ENCODE results near the gene NPPC.
"Not testable (repeated sequence)": the region's sequence is repeated elsewhere in the genome, so short reads cannot be mapped to it uniquely, and the experiment has no call there.

NPPC gene

DNA sequence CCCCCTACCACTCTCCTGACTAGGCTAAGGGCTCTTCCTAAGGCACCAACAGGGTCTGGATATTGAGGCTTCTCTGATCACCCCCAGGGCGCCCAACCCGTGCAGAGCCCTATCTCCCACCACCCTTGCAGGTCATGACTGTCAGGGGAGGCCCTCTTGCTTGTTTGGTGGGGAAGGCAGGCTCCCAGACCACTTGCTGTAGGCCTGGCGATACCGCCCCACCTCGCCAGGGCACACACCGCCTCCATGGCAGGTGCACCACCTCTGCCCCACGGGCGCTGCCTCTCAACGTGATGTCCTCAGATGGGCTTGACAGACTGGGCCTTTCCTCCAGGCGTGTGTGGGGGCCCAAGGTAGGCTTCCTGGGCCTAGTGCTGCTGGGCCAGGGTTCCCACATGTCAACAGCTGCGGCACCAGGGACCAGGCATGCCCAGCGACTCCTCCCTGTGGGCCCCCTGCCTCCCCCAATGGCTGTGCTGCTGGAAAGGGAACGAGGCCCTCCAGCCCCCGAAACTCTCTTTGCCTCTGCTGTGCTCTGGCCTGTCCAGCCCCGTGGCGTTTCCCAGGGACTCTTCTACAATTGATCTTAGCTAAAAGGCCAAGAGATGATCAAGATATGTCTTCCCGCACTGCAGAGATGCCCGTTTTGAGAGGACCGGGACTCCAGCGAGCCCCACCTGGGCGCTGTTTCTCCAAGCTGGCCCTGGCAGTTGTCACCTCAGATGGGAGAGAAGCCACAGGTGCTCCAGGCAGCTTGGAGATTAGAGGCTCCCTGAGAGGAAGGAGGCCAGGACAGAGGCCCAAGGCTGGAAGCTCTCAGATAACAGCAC lies 7.5 kb downstream of the NPPC start:
- H3K27me3 ChIP-seq (replicated peaks; ENCODE audit: control insufficient read depth, insufficient read depth, low read length): peaks cover 3% of the 10 kb centered on the region
- no peak overlapping the region for H3K4me3 ChIP-seq (replicated peaks; ENCODE audit: low read depth, low read length)
- TF ChIP-seq, protein P1, sequence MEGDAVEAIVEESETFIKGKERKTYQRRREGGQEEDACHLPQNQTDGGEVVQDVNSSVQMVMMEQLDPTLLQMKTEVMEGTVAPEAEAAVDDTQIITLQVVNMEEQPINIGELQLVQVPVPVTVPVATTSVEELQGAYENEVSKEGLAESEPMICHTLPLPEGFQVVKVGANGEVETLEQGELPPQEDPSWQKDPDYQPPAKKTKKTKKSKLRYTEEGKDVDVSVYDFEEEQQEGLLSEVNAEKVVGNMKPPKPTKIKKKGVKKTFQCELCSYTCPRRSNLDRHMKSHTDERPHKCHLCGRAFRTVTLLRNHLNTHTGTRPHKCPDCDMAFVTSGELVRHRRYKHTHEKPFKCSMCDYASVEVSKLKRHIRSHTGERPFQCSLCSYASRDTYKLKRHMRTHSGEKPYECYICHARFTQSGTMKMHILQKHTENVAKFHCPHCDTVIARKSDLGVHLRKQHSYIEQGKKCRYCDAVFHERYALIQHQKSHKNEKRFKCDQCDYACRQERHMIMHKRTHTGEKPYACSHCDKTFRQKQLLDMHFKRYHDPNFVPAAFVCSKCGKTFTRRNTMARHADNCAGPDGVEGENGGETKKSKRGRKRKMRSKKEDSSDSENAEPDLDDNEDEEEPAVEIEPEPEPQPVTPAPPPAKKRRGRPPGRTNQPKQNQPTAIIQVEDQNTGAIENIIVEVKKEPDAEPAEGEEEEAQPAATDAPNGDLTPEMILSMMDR (IDR thresholded peaks at IDR 0.05; ENCODE audit: insufficient read depth, low read length, poor library complexity, severe bottlenecking): no peak
- no peak for DNase-seq (ENCODE audit: extremely low read depth, insufficient read length)
- no peaks in the 10 kb centered on the region for H3K36me3 ChIP-seq (ENCODE audit: control insufficient read depth, insufficient read depth, low read length)

DNA sequence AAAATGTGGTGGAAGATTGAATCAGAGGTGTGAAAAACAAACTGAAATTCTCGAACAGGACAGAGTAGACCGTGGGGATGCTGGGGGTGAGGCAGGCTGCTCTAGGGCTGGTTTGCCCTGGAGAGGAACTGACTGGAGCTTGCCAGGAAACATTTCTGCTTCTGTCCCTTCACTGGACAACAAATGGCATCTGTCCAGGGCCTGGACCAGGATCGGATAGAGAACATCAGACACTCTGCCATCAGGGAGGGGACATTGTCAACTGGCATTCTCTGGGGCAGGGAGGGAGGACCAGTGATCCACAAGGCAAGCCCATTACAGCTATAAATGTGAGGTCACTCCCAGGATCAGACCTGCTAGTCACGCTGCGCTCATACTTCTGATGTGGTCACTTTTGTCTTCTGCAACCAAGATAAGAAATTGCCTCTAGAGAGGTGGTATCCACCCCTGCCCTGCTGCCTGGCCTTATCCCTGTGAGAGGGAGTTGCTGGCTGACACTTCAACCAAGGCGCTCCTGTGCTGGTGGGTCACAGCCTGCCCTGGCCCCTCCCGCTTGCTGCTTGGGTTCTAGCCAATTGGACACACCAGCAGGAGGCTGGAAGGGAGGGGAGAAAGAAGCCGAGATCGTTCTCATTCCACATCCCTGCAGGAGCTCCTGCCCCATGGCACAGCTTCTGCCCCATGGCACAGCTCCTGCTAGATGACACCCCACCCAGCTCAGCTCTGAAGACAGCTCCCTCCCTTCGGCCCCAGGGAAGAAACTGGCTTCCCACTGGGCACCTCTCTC lies 8.7 kb downstream of the NPPC start:
- no peak for DNase-seq (ENCODE audit: extremely low read depth, insufficient read length)
- Histone ChIP-seq H3K36me3 (ENCODE audit: control insufficient read depth, insufficient read depth, low read length) (no peaks in the 10 kb centered on the region), H3K27me3 (replicated peaks; ENCODE audit: control insufficient read depth, insufficient read depth, low read length) (peaks cover 3% of the 10 kb centered on the region), H3K4me3 (replicated peaks; ENCODE audit: low read depth, low read length) (no peak overlapping the region)
- TF ChIP-seq, protein P1 (IDR thresholded peaks at IDR 0.05; ENCODE audit: insufficient read depth, low read length, poor library complexity, severe bottlenecking): no peak

DNA sequence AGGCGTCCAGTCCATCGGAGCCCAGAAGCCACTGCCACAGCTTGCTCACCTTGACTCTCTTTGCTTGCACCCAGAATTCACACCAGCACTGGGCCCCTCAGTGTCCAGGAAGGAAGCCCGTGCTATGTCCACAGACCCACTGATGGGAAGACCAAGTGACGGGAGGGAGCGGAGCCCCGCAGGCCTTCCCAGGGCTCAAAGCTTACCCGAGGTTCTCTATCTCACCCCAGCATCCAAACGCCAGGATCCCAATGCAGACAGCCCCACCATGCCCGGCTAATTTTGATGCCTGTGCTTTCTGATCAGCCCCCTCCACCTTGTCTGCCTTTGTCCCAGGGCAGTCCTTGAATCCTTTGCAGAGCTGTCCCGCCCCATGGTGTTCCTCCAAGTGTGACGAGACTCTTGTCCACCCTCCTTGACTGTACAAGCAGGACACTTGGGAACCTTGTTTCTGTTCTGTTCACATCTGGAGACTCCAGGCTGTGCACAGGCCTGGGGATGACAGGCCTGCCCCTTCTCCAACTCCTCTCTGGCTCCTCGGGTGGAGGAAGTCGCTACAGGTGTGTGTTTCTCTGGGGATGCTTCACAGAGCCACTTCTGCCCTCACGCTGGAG lies 12.0 kb downstream of the NPPC start:
- no peak for DNase-seq (ENCODE audit: extremely low read depth, insufficient read length)
- TF ChIP-seq, protein P1 (IDR thresholded peaks at IDR 0.05; ENCODE audit: insufficient read depth, low read length, poor library complexity, severe bottlenecking): no peak
- Histone ChIP-seq H3K27me3 (replicated peaks; ENCODE audit: control insufficient read depth, insufficient read depth, low read length) (peaks cover 3% of the 10 kb centered on the region), H3K36me3 (ENCODE audit: control insufficient read depth, insufficient read depth, low read length) (no peaks in the 10 kb centered on the region), H3K4me3 (replicated peaks; ENCODE audit: low read depth, low read length) (no peak overlapping the region)

DNA sequence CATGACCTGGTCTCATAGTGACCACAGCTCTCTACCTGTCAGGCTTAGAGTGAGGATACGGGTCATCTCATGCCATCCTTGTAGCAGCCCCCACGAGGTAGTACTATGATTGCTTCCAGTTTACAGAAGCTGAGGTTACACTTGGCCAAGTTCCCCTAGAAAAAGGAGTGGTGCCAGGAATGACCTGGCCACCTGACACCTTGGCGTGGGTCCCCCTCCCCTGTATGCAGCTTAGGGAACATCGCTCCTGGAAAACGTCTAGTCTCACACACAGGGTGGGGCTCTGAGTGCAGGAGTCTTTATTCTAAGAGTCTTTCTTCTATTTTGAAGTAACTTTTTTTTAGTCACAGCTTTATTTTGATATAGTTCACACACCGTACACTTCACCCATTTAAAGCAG lies 14.8 kb downstream of the NPPC start:
- TF ChIP-seq, protein P1 (IDR thresholded peaks at IDR 0.05; ENCODE audit: insufficient read depth, low read length, poor library complexity, severe bottlenecking): no peak
- no peak for DNase-seq (ENCODE audit: extremely low read depth, insufficient read length)
- Histone ChIP-seq H3K36me3 (ENCODE audit: control insufficient read depth, insufficient read depth, low read length) (no peaks in the 10 kb centered on the region), H3K4me3 (replicated peaks; ENCODE audit: low read depth, low read length) (no peak overlapping the region), H3K27me3 (replicated peaks; ENCODE audit: control insufficient read depth, insufficient read depth, low read length) (0 out of 2 replicates have a peak, but pooled peaks cover 1% of the 10 kb centered on the region)

DNA sequence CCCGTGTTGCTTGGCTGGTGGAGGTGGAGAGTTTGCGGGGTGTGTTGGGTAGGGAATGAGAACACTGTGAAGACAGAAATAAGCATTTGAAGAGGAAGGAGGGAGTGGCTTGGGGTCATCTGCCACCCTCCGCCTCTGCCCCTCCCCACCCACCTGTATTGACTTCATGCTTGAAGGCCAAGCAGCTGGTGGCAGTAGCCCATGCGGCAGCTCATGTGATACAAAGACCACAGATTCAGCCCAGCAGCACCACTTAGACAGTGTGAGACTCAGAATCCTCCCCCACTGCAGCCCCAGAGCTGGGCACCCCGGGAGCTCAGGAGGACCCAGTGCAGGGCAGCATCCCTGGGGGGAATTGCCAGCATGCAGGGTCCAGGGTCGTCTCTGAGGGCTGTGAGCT lies 15.4 kb downstream of the NPPC start:
- Histone ChIP-seq H3K4me3 (replicated peaks; ENCODE audit: low read depth, low read length) (no peak overlapping the region), H3K27me3 (replicated peaks; ENCODE audit: control insufficient read depth, insufficient read depth, low read length) (0 out of 2 replicates have a peak, but pooled peaks cover 1% of the 10 kb centered on the region), H3K36me3 (ENCODE audit: control insufficient read depth, insufficient read depth, low read length) (no peaks in the 10 kb centered on the region)
- no peak for DNase-seq (ENCODE audit: extremely low read depth, insufficient read length)
- TF ChIP-seq, protein P1 (IDR thresholded peaks at IDR 0.05; ENCODE audit: insufficient read depth, low read length, poor library complexity, severe bottlenecking): no peak

DNA sequence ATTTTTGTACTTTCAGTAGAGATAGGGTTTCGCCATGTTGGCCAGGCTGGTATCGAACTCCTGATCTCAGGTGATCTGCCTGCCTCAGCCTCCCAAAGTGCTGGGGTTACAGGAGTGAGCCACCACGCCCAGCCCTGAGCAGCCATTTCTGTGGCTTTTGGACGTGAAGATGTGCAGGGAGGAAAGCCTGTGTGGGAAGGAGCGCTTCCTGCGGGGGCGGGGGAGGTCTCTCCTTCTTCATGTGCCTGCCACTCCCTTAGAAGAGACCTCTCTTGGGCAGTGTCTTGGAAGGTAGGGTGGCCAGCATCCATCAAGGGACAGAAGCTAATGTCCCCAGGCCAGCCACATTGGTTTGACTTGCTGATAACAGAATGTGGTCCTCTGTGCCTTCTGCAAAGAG lies 16.0 kb downstream of the NPPC start:
- DNase-seq (ENCODE audit: extremely low read depth, insufficient read length): not testable (repeated sequence)

More for the DNA sequence above, 16.0 kb downstream of the NPPC start:
- H3K27me3 ChIP-seq (replicated peaks; ENCODE audit: control insufficient read depth, insufficient read depth, low read length); H3K36me3 ChIP-seq (ENCODE audit: control insufficient read depth, insufficient read depth, low read length); H3K4me3 ChIP-seq (replicated peaks; ENCODE audit: low read depth, low read length): not testable (repeated sequence)

All from GM06990 (cell line).